B cell (primary cell): ENCODE results near the gene SSBP3. TPM values are rescaled to one million over a fixed set of nuclear protein-coding genes. Genes with fewer than 3 reads are reported as not detected.

Experiments used
- ATAC-seq: fragments of 200-7000 bp; cut with Tn5 transposase; one replicate; pipeline ENCODE4 v1.10.0; 2021; ENCODE audit warnings: low read depth, mild to moderate bottlenecking, moderate number of reproducible peaks, moderate library complexity
- CTCF ChIA-PET: fragments of 350-600 bp; sonication (Branson Sonifier 250); formaldehyde crosslinking; loops from one replicate; lab custom pipeline; 2021; ENCODE audit warnings: antibody characterized with exemption, inconsistent platforms; lab: Charles Lee
- POLR2A ChIA-PET: fragments of 350-600 bp; sonication (Branson Sonifier 250); formaldehyde crosslinking; loops from one replicate; lab custom pipeline; 2021; ENCODE audit warnings: antibody characterized with exemption; lab: Charles Lee
- DNase-seq: peaks from one replicate; pipeline ENCODE4 v3.0.0; 2013
- H2AFZ ChIP-seq: 2 replicates; pipeline ENCODE4 v1.6.1; 2012; ENCODE audit warnings: mild to moderate bottlenecking, low read depth, low read length; ENCODE audit not compliant: insufficient read depth, poor library complexity, severe bottlenecking
- H3K27ac ChIP-seq, 2 donors: 1 replicate in 1 of 2; 2 replicates in 1 of 2; pipeline ENCODE4 v1.5.1; 2012 to 2013; ENCODE audit warnings: low read length in 2 of 2, mild to moderate bottlenecking in 2 of 2, moderate library complexity in 1 of 2
- H3K27me3 ChIP-seq, 4 experiments: fragments of 200-600 bp in 1 of 4; sonication (generic) in 1 of 4; replicated peaks in 1 of 4; 1 replicate in 2 of 4; 2 replicates in 2 of 4; pipeline versions ENCODE4 v1.6.1 to v1.7.0; 2013 to 2016; ENCODE audit warnings: low read length in 3 of 4, mild to moderate bottlenecking in 2 of 4, mixed read lengths in 1 of 4, moderate library complexity in 1 of 4; ENCODE audit not compliant: insufficient read depth in 4 of 4, control insufficient read depth in 3 of 4; ENCODE audit errors: control extremely low read depth in 1 of 4
- H3K36me3 ChIP-seq, 2 experiments: replicated peaks in 1 of 2; 1 replicate in 1 of 2; 2 replicates in 1 of 2; pipeline versions ENCODE4 v1.6.1 to v1.7.1; 2013; ENCODE audit warnings: low read length in 1 of 2; ENCODE audit not compliant: insufficient read depth in 2 of 2, control insufficient read depth in 1 of 2; ENCODE audit errors: control extremely low read depth in 1 of 2, extremely low read depth in 1 of 2
- H3K4me1 ChIP-seq, 2 donors: fragments of 200-600 bp in 1 of 2; sonication (generic) in 1 of 2; 1 replicate in 1 of 2; 2 replicates in 1 of 2; pipeline versions ENCODE4 v1.5.1 to v1.6.1; 2013 to 2017; ENCODE audit warnings: low read length in 2 of 2; ENCODE audit not compliant: control insufficient read depth in 2 of 2, insufficient read depth in 2 of 2
- H3K4me2 ChIP-seq: replicated peaks from 2 replicates; pipeline ENCODE3; 2012; ENCODE audit warnings: mild to moderate bottlenecking, low read depth, low read length; ENCODE audit not compliant: poor library complexity, severe bottlenecking
- H3K4me3 ChIP-seq, 5 experiments: fragments of 200-600 bp in 1 of 5; sonication (generic) in 1 of 5; 1 replicate in 3 of 5; 2 replicates in 2 of 5; pipeline versions ENCODE4 v1.5.1 to v1.7.0; 2011 to 2016; ENCODE audit warnings: low read length in 4 of 5, mild to moderate bottlenecking in 4 of 5, low read depth in 2 of 5, control low read depth in 1 of 5, moderate library complexity in 1 of 5; ENCODE audit not compliant: insufficient read depth in 1 of 5; ENCODE audit errors: control extremely low read depth in 1 of 5, extremely low read depth in 1 of 5
- H3K79me2 ChIP-seq: fragments of 200-600 bp; sonication (generic); one replicate; pipeline ENCODE4 v1.6.0; 2016; ENCODE audit warnings: low read length; ENCODE audit not compliant: control insufficient read depth, insufficient read depth
- H3K9ac ChIP-seq: fragments of 200-600 bp; sonication (generic); 2 replicates; pipeline ENCODE4 v1.6.1; 2017; ENCODE audit warnings: mild to moderate bottlenecking, low read length, moderate library complexity
- H3K9me3 ChIP-seq, 3 donors: one replicate each; pipeline versions ENCODE4 v1.6.1 to v1.7.1; 2013; ENCODE audit warnings: low read length in 2 of 3; ENCODE audit not compliant: control insufficient read depth in 2 of 3, insufficient read depth in 1 of 3; ENCODE audit errors: control extremely low read depth in 1 of 3
- H4K20me1 ChIP-seq: 2 replicates; pipeline ENCODE4 v1.6.0; 2012; ENCODE audit warnings: mild to moderate bottlenecking, low read length; ENCODE audit not compliant: insufficient read depth, control insufficient read depth, poor library complexity, severe bottlenecking
- H3K27ac Mint-ChIP-seq: one replicate; pipeline ENCODE4 v1.8.0; 2021; ENCODE audit warnings: mixed read lengths
- H3K27me3 Mint-ChIP-seq: one replicate; pipeline ENCODE4 v1.8.0; 2021; ENCODE audit warnings: mixed read lengths
- H3K4me1 Mint-ChIP-seq: one replicate; pipeline ENCODE4 v1.8.0; 2021; ENCODE audit warnings: mixed read lengths
- H3K4me3 Mint-ChIP-seq: one replicate; pipeline ENCODE4 v1.8.0; 2021; ENCODE audit warnings: mixed read lengths
- H3K9me3 Mint-ChIP-seq: one replicate; pipeline ENCODE4 v1.8.0; 2022; ENCODE audit warnings: mixed read lengths; ENCODE audit not compliant: insufficient read depth
- EZH2 ChIP-seq: IDR thresholded peaks from 2 replicates; pipeline ENCODE4 v1.6.1; 2012; ENCODE audit warnings: borderline replicate concordance, low read depth, mild to moderate bottlenecking, moderate library complexity, low read length; ENCODE audit not compliant: insufficient read depth, poor library complexity, severe bottlenecking
- WGBS: methylation state at CpG from one replicate; pipeline ENCODE4 v1.1.5; 2013; ENCODE audit warnings: missing lambda C conversion rate; ENCODE audit not compliant: insufficient coverage; 5-methylcytosine and 5-hydroxymethylcytosine counted together
- intact Hi-C: fragments of 100-400 bp; cut with micrococcal nuclease; formaldehyde crosslinking; loops from one replicate; pipeline ENCODE4 v1.10.0; 2022
- polyA plus RNA-seq: library from polyadenylated mRNA; depleted of rRNA; stranded (reverse); fragments of >200 nt; gene quantifications from 2 replicates; pipeline ENCODE4 v1.2.3, GENCODE V29; 2012
- total RNA-seq, 2 donors: library from RNA; stranded (reverse); fragments of 120-200 nt in 1 of 2; gene quantifications; 1 replicate in 1 of 2; 2 replicates in 1 of 2; pipeline versions ENCODE4 v1.2.3 to v1.2.4, GENCODE V29; 2013 to 2022
- TF ChIP-seq, protein P1 (sequence below): fragments of 200-600 bp; IDR thresholded peaks from one replicate; pipeline ENCODE4 v1.8.0; 2022; ENCODE audit warnings: antibody characterized with exemption, mild to moderate bottlenecking

The SSBP3 gene
- total and polyA plus RNA-seq, 2 donors (not counting 1 experiment from before 2014, with no cell fraction given): 16.9 to 30.7 TPM

DNA sequence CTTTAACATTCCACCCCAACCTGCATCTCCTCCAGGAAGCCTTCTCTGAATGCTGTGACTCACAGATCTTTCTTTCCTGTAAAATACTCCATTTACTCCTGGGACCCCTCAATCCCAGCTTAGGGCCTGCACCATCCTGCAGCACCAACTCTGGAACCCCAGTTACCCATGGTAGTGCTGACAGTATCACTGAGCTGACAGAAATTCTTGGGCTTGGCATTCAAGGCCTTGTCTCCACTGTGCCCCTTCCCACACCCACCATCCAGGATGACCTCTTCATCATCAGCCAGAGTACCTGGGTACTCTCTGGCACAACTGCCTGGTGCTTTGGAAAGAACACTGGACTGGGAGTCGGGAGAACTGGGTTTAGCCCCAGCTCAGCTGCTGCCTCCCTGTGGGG, 214.7 kb downstream of the SSBP3 start:
- Histone ChIP-seq H3K4me2 (no peak overlapping the region), H3K9ac (no peak overlapping the region), H3K4me1 (no peaks in the 10 kb centered on the region), H3K79me2 (no peaks in the 10 kb centered on the region), H3K36me3 (peaks cover 0 to 22% of the 10 kb centered on the region in 2 experiments), H3K27ac (no peak overlapping the region), H3K4me3 (no peak overlapping the region), H3K9me3 (no peaks in the 10 kb centered on the region), H3K27me3 (no peaks in the 10 kb centered on the region), H4K20me1 (no peaks in the 10 kb centered on the region), H2AFZ (no peak overlapping the region)
- WGBS: 100% methylated on average over 1 of the region's 1 CpG
- TF ChIP-seq EZH2: no peak
- TF ChIP-seq, protein P1, sequence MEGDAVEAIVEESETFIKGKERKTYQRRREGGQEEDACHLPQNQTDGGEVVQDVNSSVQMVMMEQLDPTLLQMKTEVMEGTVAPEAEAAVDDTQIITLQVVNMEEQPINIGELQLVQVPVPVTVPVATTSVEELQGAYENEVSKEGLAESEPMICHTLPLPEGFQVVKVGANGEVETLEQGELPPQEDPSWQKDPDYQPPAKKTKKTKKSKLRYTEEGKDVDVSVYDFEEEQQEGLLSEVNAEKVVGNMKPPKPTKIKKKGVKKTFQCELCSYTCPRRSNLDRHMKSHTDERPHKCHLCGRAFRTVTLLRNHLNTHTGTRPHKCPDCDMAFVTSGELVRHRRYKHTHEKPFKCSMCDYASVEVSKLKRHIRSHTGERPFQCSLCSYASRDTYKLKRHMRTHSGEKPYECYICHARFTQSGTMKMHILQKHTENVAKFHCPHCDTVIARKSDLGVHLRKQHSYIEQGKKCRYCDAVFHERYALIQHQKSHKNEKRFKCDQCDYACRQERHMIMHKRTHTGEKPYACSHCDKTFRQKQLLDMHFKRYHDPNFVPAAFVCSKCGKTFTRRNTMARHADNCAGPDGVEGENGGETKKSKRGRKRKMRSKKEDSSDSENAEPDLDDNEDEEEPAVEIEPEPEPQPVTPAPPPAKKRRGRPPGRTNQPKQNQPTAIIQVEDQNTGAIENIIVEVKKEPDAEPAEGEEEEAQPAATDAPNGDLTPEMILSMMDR: no peak
- H3K27me3 Mint-ChIP-seq: no peaks in the 10 kb centered on the region
- DNase-seq: no peak
- ATAC-seq: no peak
- no peak overlapping the region for H3K4me3 Mint-ChIP-seq
- no peaks in the 10 kb centered on the region for H3K9me3 Mint-ChIP-seq
- ChIA-PET POLR2A (no interaction called here), CTCF (interaction anchor here (0.7 kb wide), 1 partner anchor 8 kb away, joined by 3 read pairs; no protein-coding TSS in a partner anchor)
- intact Hi-C loops: no loop called here
- H3K27ac Mint-ChIP-seq: no peak overlapping the region
- no peaks in the 10 kb centered on the region for H3K4me1 Mint-ChIP-seq

DNA sequence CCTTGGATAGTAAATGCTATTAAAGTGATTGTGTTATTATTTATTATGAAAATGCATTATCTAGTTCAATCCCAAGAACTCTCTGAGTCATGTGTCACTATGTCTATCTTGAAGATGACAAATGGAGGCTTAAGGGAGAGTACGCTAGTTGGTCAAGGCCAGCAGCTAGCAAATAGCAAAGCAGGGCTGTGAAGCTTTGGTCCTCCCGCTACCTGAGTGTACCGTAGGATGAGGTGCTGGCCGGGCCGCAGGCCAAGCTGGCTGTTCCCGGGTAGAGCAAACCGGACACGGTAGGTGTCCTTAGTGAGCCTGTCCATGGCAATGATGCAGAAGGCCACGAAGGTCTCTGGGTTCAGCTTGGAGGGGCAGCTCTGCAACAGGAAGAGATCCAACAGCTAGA, 215.7 kb downstream of the SSBP3 start:
- Mint-ChIP-seq H3K4me1 (no peaks in the 10 kb centered on the region), H3K27ac (no peak overlapping the region), H3K27me3 (no peaks in the 10 kb centered on the region), H3K9me3 (no peaks in the 10 kb centered on the region), H3K4me3 (no peak overlapping the region)
- ChIA-PET POLR2A (no interaction called here), CTCF (interaction anchor here (1.9 kb wide), 1 partner anchor 9 kb away, joined by 4 read pairs; the partner anchor contains the start of genes CYB5RL and MRPL37)
- intact Hi-C loops: no loop called here
- DNase-seq (no peak), ATAC-seq (no peak)
- TF ChIP-seq, protein P1: no peak
- no peak for TF ChIP-seq EZH2
- H3K4me3 ChIP-seq: no peak overlapping the region
- H3K9ac ChIP-seq: no peak overlapping the region
- peaks cover 0 to 22% of the 10 kb centered on the region in 2 experiments for H3K36me3 ChIP-seq
- 98% methylated on average over 8 of the region's 9 CpGs for WGBS
- H3K27me3 ChIP-seq: no peaks in the 10 kb centered on the region
- H3K4me1 ChIP-seq: no peaks in the 10 kb centered on the region
- H3K27ac ChIP-seq: no peak overlapping the region
- H4K20me1 ChIP-seq: no peaks in the 10 kb centered on the region
- no peak overlapping the region for H2AFZ ChIP-seq
- no peaks in the 10 kb centered on the region for H3K9me3 ChIP-seq
- no peak overlapping the region for H3K4me2 ChIP-seq
- no peaks in the 10 kb centered on the region for H3K79me2 ChIP-seq
